ENCODE measurements around the gene EPYC. TPM values are rescaled to one million over a fixed set of nuclear protein-coding genes. Genes with fewer than 3 reads are reported as not detected.

Gene EPYC
- total RNA-seq, 1 donor from 2014 or later, result not detected

DNA sequence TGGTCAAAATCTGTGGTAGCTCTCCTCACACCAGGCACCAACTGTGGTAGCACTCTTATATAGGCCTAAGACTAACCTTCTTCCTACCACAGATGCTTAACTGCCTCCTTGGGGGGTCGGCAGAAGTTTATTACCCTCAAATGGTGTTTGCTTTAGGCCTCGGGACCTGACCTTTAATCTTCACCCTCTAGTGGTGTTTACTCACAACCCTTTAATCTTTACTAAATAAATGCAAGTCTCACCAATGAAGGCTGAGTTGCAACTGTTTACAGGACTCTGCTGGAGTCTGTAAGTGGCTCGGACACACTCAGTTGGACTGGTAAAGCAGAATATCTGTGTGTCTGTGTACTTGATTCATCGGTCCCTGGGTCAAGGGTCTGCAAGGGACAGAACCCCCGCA, 79.2 kb downstream of the EPYC start:
- no peak for DNase-seq
- intact Hi-C loops (cut with DNase I), result no loop called here
- no peak for ATAC-seq (ENCODE audit: poor library complexity)

DNA sequence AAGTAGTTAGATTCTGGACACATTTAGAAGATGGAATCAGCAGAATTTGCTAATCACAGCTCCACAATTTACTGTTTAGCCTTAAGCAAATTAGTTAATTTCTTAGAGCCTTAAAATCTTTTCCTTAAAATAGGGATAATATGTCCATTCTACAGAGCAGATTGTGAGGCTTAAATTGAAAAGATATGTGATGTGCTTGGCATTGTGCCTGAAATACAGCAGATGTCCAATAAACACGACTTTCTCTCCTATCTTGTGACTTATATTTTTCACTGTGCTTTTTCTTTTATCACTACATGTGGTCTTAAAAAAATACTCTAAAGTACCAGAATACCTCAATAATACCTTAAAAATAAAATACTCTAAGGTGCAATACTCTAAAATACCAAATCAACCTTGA, 80.4 kb downstream of the EPYC start:
- ATAC-seq (ENCODE audit: poor library complexity), result no peak
- intact Hi-C loops (cut with DNase I), result no loop called here
- DNase-seq, result no peak

- no peak for ATAC-seq (ENCODE audit: poor library complexity)
- intact Hi-C loops (cut with DNase I), result no loop called here
Measured at GRCh38 chr12:90922145-90922627, 82.6 kb downstream of the EPYC start.

GRCh38 chr12:90921536-90921935, 83.2 kb downstream of the EPYC start:
- intact Hi-C loops (cut with DNase I), result no loop called here
- DNase-seq (no peak), ATAC-seq (ENCODE audit: poor library complexity) (no peak)

More at GRCh38 chr12:90922145-90922627, 82.6 kb downstream of the EPYC start:
- DNase-seq, result no peak

- DNase-seq, result no peak
- ATAC-seq (ENCODE audit: poor library complexity), result no peak
- intact Hi-C loops (cut with DNase I), result no loop called here
Measured at GRCh38 chr12:90920222-90920621, 84.5 kb downstream of the EPYC start.

- ATAC-seq (ENCODE audit: poor library complexity), result no peak
- intact Hi-C loops (cut with DNase I), result no loop called here
Measured at GRCh38 chr12:90917431-90917830, 87.3 kb downstream of the EPYC start.

GRCh38 chr12:90916516-90916915, 88.3 kb downstream of the EPYC start:
- DNase-seq, result no peak
- ATAC-seq (ENCODE audit: poor library complexity), result no peak
- intact Hi-C loops (cut with DNase I), result no loop called here

More at GRCh38 chr12:90917431-90917830, 87.3 kb downstream of the EPYC start:
- DNase-seq, result no peak

GRCh38 chr12:90915353-90915752, 89.4 kb downstream of the EPYC start:
- intact Hi-C loops (cut with DNase I), result no loop called here
- no peak for ATAC-seq (ENCODE audit: poor library complexity)
- DNase-seq, result no peak

Other genes starting within 250 kb of the EPYC start
- gene CCER1, start 49.8 kb downstream of the EPYC start, total RNA-seq, result not detected
- gene KERA, start 53.1 kb upstream of the EPYC start, total RNA-seq, result not detected
- 34.6 TPM for gene LUM, start 106.5 kb upstream of the EPYC start, total RNA-seq
- gene DCN, start 177.8 kb upstream of the EPYC start, total RNA-seq, result 800 TPM

All from Right ventricle myocardium superior (tissue), 1 donor.